Skin epidermis (tissue), 12 donors: ENCODE data around the gene CACNG1.

Experiments
- H3K27ac ChIP-seq, 21 experiments: fragments of 200-600 bp; sonication (generic) in 11 of 21; one replicate each; pipeline ENCODE4 v1.5.0; 2020; ENCODE audit warnings: mild to moderate bottlenecking in 3 of 21, inconsistent platforms in 2 of 21, moderate library complexity in 2 of 21
- H3K4me3 ChIP-seq, 7 experiments: fragments of 200-600 bp; sonication (generic) in 2 of 7; one replicate each; pipeline ENCODE4 v1.5.0; 2020; ENCODE audit warnings: inconsistent platforms in 2 of 7, mild to moderate bottlenecking in 2 of 7, moderate library complexity in 1 of 7

CACNG1 gene

DNA sequence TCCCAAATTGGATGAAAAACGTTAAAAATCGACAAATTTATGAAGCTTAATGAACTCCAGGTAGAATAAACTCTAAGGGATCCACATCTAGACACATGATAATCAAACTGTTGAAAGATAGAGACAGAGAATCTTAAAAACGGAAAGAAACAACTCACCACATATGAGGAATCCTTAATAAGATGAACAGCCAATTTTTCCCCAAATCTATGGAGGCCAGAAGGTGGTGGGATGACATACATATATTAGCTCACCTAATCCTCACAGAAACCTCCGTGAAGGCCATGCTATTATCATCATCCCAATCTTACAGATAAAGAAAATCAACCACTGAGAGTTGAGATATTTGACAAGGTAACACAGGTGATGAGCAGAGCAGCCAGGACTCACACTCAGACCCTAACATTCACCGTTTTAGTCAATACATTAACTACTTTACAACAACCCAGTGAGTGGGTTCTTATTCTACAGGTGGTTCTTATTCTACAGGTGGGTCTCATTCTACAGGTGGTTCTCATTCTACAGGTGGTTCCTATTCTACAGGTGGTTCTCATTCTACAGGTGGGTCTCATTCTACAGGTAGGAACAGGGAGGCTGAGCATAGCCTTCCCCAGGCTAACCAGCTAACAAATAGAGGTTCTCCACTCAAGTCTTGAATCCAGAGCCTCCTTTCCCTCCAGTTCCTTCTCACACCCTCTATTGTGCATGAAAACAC is 4.8 kb downstream of the CACNG1 start:
- Histone ChIP-seq H3K27ac (no peak overlapping the region), H3K4me3 (no peak overlapping the region)

- Histone ChIP-seq H3K4me3 (no peak overlapping the region), H3K27ac (no peak overlapping the region)
Observed at GRCh38 chr17:67050066-67050465, 5.7 kb downstream of the CACNG1 start.

- Histone ChIP-seq H3K27ac (no peak overlapping the region), H3K4me3 (no peak overlapping the region)
Observed at GRCh38 chr17:67050471-67051154, 6.3 kb downstream of the CACNG1 start.

DNA sequence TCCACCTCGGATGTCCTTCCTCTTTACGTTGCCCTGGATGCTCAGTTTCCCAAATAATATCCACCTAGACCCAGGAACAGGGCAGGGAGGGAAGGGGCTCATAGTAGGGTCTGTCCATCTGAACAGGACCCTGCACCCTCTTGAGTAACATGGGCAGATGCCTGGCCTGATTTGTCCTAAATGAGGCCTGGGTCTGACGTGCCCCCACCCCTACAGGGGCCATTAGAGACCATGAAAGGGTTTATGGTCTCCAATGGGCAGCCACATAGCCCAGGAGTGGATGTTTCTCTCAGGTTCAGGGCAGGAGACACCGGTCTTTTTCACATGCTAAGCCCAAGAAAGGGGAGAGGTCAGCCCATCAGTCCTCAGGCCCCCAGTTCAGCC is 6.8 kb downstream of the CACNG1 start:
- no peak overlapping the region for H3K4me3 ChIP-seq

GRCh38 chr17:67051837-67052236 is 7.5 kb downstream of the CACNG1 start:
- Histone ChIP-seq H3K27ac (no peak overlapping the region), H3K4me3 (no peak overlapping the region)

More for the DNA sequence above, 6.8 kb downstream of the CACNG1 start:
- H3K27ac ChIP-seq: no peak overlapping the region

DNA sequence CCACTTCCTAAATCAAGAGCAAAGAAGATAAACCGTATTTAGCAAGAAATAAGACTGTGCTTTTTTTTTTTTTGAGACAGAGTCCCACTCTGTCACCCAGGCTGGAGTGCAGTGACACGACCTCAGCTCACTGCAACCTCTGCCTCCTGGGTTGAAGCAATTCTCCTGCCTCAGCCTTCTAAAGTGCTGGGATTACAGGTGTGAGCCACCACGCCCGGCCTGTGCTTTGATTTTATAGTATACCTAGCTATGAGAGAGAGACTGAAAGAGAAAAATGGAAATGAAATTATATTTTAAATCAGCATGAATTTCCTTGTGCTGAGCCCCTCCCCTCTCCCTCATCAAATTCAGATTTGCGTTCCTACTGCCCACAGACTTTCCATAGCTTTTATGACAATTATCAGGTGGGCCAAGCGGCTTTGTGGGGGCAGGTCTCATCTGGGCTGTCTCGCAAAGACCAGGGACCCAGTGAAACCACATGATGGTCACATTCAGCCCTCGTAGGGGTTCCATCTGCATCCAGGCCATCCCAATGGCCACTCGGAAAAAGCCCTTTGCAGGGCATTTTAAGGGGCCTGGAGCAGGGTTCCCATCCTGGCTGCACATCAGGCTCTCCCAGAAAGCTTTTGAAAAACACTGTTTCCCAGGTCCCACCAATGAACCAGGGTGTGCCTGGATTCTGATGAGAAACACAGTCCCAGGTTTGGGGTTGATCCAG is 8.5 kb downstream of the CACNG1 start:
- Histone ChIP-seq H3K4me3 (no peak overlapping the region), H3K27ac (no peak overlapping the region)

DNA sequence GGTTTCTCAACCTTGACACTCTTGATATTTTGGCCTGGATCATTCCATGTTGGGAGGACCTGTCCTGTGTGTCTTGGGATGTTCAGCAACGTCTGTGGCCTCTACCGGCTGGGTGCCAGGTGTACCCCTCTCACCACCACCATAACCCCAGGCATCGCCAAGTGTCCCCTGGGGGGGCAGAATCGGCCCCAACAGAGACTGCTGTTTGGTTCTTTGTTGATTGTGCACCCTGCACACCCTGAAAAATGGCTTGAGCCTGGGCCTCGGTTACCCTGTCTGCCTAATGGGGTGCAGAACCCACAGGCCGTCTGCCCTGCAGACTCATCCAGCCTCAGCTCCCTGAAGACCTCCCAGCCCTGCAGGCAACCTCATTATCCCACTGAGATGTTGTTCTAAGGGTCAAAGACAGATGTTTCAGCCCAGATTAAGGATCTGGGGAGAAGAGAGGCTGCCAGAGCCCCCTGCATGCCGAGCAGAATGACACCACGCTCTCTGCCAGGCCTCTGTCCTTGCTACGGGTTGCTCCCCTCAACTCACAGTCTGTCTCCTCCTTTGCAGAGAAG is 9.2 kb downstream of the CACNG1 start:
- H3K4me3 ChIP-seq: no peak overlapping the region
- H3K27ac ChIP-seq: no peak overlapping the region

DNA sequence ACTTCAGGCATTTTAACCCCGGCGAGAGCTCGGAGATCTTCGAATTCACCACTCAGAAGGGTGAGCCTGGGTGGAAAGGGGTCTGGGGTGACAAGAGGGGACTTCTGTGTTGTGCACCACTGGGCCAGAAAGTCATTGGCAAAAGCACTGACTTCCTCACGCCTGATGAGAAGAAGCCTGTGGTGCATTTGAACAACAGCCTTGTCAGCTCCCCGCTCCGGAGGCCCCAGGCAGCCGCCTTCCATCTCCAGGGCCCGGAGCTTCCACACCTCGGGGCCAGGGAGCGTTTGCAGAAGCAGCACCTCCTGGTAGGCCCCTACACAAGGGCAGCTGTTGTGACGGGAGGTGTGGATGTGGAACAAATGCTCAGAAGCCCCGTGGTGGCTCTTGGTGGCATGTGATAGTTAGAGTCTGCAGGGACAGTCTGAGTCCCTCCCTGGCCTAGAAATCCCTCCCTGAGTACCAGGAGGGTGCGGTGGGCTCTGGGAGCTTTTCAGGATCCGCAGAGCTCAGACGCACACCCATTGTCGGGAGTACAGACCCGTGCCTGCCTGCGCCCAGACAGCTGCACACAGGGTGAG is 9.7 kb downstream of the CACNG1 start:
- H3K27ac ChIP-seq: no peak overlapping the region

GRCh38 chr17:67054608-67055007 is 10.3 kb downstream of the CACNG1 start:
- no peak overlapping the region for H3K4me3 ChIP-seq
- H3K27ac ChIP-seq: no peak overlapping the region

More for the DNA sequence above, 9.7 kb downstream of the CACNG1 start:
- H3K4me3 ChIP-seq: no peak overlapping the region

DNA sequence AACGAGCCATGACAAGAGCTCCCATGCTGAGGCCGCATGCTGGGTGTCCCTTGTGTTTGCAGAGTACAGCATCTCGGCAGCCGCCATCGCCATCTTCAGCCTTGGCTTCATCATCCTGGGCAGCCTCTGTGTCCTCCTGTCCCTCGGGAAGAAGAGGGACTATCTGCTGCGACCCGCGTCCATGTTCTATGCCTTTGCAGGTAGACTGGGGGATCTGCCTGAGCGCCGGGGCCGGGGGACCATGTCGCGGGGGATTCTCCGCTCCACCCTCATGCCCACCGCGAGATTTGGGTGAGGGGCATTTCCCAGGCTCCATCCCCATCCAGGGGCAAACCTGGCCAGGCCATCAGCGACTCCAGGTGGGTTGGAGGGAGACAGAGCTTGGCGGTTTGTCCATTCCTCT is 10.7 kb downstream of the CACNG1 start:
- H3K27ac ChIP-seq: no peak overlapping the region
- H3K4me3 ChIP-seq: no peak overlapping the region

GRCh38 chr17:67055811-67056745 is 11.7 kb downstream of the CACNG1 start:
- H3K4me3 ChIP-seq: no peak overlapping the region
- no peak overlapping the region for H3K27ac ChIP-seq

- no peak overlapping the region for H3K27ac ChIP-seq
- H3K4me3 ChIP-seq: no peak overlapping the region
Observed at GRCh38 chr17:67056746-67057490, 12.6 kb downstream of the CACNG1 start.

DNA sequence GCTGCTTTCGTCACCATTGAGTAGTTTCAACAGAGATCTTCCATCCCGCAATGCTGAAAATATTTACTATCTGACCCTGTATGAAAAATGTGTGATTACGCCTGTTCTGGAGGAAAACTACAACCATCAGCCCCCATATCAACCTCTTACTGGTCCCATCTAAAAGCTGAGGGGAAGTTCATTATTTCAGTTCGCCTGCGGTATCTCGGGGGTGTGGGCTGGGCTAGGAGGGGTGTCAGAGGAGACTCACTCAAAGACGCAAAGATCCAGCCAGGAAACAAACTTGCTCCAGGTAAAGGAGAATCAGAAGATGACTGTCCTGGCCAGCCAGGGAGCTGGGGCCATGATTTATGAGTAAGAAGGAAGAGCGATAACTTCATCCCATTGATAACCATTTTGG is 13.7 kb downstream of the CACNG1 start:
- Histone ChIP-seq H3K27ac (no peak overlapping the region), H3K4me3 (no peak overlapping the region)

- no peak overlapping the region for H3K4me3 ChIP-seq
- no peak overlapping the region for H3K27ac ChIP-seq
Observed at GRCh38 chr17:67059372-67059771, 15.0 kb downstream of the CACNG1 start.

DNA sequence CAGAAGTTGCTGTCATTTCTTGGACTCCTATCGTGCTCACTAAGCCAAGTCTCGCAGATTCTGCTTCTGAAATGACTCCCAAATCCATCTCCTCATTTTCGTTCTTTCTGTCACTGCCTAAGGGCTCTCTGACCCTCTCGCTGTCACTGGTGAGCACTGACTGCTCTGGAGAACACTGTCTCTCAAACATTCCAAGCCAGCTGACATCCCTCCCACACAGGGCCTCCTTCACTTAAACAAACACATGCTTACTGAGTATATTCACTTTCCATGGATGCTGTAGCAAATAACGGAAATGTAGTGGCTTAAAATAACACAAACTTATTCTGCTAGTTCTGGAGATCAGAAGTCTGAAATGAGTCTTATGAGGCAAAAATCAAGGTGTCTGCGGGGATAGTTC is 18.8 kb downstream of the CACNG1 start:
- no peak overlapping the region for H3K4me3 ChIP-seq
- H3K27ac ChIP-seq: no peak overlapping the region

DNA sequence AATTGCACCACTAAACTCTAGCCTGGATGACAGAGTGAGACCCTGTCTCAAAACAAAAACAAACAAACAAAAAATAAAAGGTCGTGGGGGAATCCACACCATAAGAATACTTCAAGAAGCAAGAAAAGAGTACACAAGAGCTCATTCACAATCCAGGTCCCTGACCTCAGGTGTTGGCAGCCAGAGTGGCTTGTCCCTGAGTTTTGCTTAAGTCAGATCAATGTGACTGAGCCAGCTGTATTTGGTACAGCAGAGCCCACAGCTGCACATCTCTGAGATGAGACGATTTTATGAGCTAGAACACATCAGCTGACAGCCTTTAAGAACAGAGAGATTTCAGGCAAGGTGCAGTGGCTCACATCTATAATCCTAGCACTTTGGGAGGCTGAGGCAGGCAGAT is 22.4 kb downstream of the CACNG1 start:
- H3K27ac ChIP-seq: no peak overlapping the region
- no peak overlapping the region for H3K4me3 ChIP-seq

- Histone ChIP-seq H3K27ac (no peak overlapping the region), H3K4me3 (no peak overlapping the region)
Observed at GRCh38 chr17:67067571-67068482, 23.5 kb downstream of the CACNG1 start.

DNA sequence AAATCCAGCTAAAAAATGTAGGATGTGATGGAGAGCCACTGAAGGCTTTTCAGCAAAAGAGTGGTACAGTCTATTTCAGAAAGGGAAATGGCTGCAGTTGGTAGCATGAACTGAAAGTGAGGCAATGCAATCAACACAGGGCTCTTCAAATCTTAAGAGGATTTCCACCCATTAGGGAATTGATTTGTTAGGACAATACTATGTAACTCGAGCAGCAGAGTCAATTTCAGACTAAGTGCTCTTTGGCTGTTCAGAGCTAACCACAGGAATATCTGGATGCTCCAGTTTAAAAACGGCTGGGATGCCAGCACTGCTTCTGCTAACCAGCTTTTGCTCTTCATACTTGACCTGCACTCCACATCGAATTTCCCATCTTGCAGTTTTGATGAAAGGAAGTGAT is 24.6 kb downstream of the CACNG1 start:
- Histone ChIP-seq H3K4me3 (no peak overlapping the region), H3K27ac (no peak overlapping the region)
